H9 (cell line): Measurements from ENCODE around the gene ARL4C. TPM values are rescaled to one million over a fixed set of nuclear protein-coding genes. Genes with fewer than 3 reads are reported as not detected.

Source experiments
- DNase-seq: peaks from one replicate; pipeline ENCODE4 v3.0.0-alpha.2; 2017
- H2AFZ ChIP-seq: one replicate; pipeline ENCODE4 v1.6.1; 2013; ENCODE audit warnings: mild to moderate bottlenecking, low read length, control low read depth, moderate library complexity
- H2AK5ac ChIP-seq: 2 replicates; pipeline ENCODE4 v1.6.1; 2013; ENCODE audit warnings: low read length, control low read depth, mixed read lengths; ENCODE audit not compliant: insufficient read length
- H2BK120ac ChIP-seq: one replicate; pipeline ENCODE4 v1.6.1; 2013; ENCODE audit warnings: low read depth, mild to moderate bottlenecking, low read length, control low read depth, inconsistent platforms; ENCODE audit not compliant: poor library complexity, severe bottlenecking
- H2BK12ac ChIP-seq: 2 replicates; pipeline ENCODE4 v1.6.1; 2013; ENCODE audit warnings: low read length, control low read depth, mixed read lengths, low read depth; ENCODE audit not compliant: insufficient read length
- H2BK15ac ChIP-seq: 2 replicates; pipeline ENCODE4 v1.6.1; 2013; ENCODE audit warnings: low read depth, low read length, control low read depth
- H2BK20ac ChIP-seq: one replicate; pipeline ENCODE4 v1.6.1; 2013; ENCODE audit warnings: low read depth, mild to moderate bottlenecking, low read length, control low read depth, inconsistent platforms; ENCODE audit not compliant: poor library complexity, severe bottlenecking
- H2BK5ac ChIP-seq: 2 replicates; pipeline ENCODE4 v1.6.1; 2013; ENCODE audit warnings: low read length, control low read depth, mixed read lengths; ENCODE audit not compliant: insufficient read length
- H3K14ac ChIP-seq: 2 replicates; pipeline ENCODE4 v1.6.1; 2013; ENCODE audit warnings: low read length, control low read depth; ENCODE audit not compliant: insufficient read depth
- H3K18ac ChIP-seq: 2 replicates; pipeline ENCODE4 v1.6.1; 2013; ENCODE audit warnings: low read depth, mild to moderate bottlenecking, mixed read lengths, low read length, control low read depth; ENCODE audit not compliant: insufficient read length
- H3K23ac ChIP-seq: 2 replicates; pipeline ENCODE4 v1.6.1; 2013; ENCODE audit warnings: low read length, control low read depth, mixed read lengths, low read depth; ENCODE audit not compliant: insufficient read length
- H3K23me2 ChIP-seq: 2 replicates; pipeline ENCODE4 v1.6.1; 2013; ENCODE audit warnings: low read depth, mild to moderate bottlenecking, mixed read lengths, low read length, control low read depth; ENCODE audit not compliant: insufficient read length, poor library complexity, severe bottlenecking
- H3K27ac ChIP-seq: 2 replicates; pipeline ENCODE4 v1.5.1; 2013; ENCODE audit warnings: low read length, control low read depth, mixed read lengths, low read depth; ENCODE audit not compliant: insufficient read length
- H3K27me3 ChIP-seq: 2 replicates; pipeline ENCODE4 v1.6.1; 2013; ENCODE audit warnings: low read length, control low read depth, inconsistent platforms; ENCODE audit not compliant: insufficient read depth
- H3K4ac ChIP-seq: 2 replicates; pipeline ENCODE4 v1.6.1; 2013; ENCODE audit warnings: low read depth, mild to moderate bottlenecking, control low read depth, inconsistent platforms, low read length, moderate library complexity
- H3K4me1 ChIP-seq: 2 replicates; pipeline ENCODE4 v1.6.1; 2013; ENCODE audit warnings: low read length, control low read depth, inconsistent platforms; ENCODE audit not compliant: insufficient read depth
- H3K4me2 ChIP-seq: 2 replicates; pipeline ENCODE4 v1.6.1; 2013; ENCODE audit warnings: low read length, control low read depth, mixed read lengths; ENCODE audit not compliant: insufficient read length, insufficient read depth
- H3K56ac ChIP-seq: 2 replicates; pipeline ENCODE4 v1.6.1; 2013; ENCODE audit warnings: low read depth, mild to moderate bottlenecking, mixed read lengths, low read length, control low read depth; ENCODE audit not compliant: insufficient read length
- H3K79me1 ChIP-seq: 2 replicates; pipeline ENCODE4 v1.6.1; 2013; ENCODE audit warnings: low read depth, mild to moderate bottlenecking, moderate library complexity, low read length, control low read depth, inconsistent platforms; ENCODE audit not compliant: insufficient read depth, poor library complexity, severe bottlenecking
- H3K79me2 ChIP-seq: 2 replicates; pipeline ENCODE4 v1.6.1; 2013; ENCODE audit warnings: low read length, control low read depth, inconsistent platforms; ENCODE audit not compliant: insufficient read depth
- H3K9ac ChIP-seq: 2 replicates; pipeline ENCODE4 v1.6.1; 2013; ENCODE audit warnings: low read length, control low read depth, mixed read lengths; ENCODE audit not compliant: insufficient read length; ENCODE audit errors: extremely low read depth
- H3K9me3 ChIP-seq: one replicate; pipeline ENCODE4 v1.6.1; 2013; ENCODE audit warnings: low read depth, low read length, inconsistent platforms; ENCODE audit not compliant: control insufficient read depth
- H3T11ph ChIP-seq: one replicate; pipeline ENCODE4 v1.6.1; 2013; ENCODE audit warnings: mild to moderate bottlenecking, low read length, control low read depth, inconsistent platforms
- H4K20me1 ChIP-seq: one replicate; pipeline ENCODE4 v1.6.1; 2013; ENCODE audit not compliant: control insufficient read depth, insufficient read length, insufficient read depth
- H4K5ac ChIP-seq: 2 replicates; pipeline ENCODE4 v1.6.1; 2013; ENCODE audit warnings: low read depth, mild to moderate bottlenecking, mixed read lengths, low read length, control low read depth; ENCODE audit not compliant: insufficient read length
- H4K8ac ChIP-seq: replicated peaks from 2 replicates; pipeline ENCODE4 v1.6.1; 2013; ENCODE audit warnings: low read length, control low read depth, mixed read lengths, low read depth; ENCODE audit not compliant: insufficient read length
- H4K91ac ChIP-seq: 2 replicates; pipeline ENCODE4 v1.6.1; 2013; ENCODE audit warnings: low read depth, mild to moderate bottlenecking, moderate library complexity, mixed read lengths, low read length, control low read depth; ENCODE audit not compliant: insufficient read length
- H3K27ac Mint-ChIP-seq, 3 experiments: 2 replicates in 2 of 3; 3 replicates in 1 of 3; pipeline ENCODE4 v1.8.0; 2020 to 2021; ENCODE audit warnings: mixed read lengths in 3 of 3, mild to moderate bottlenecking in 1 of 3, moderate library complexity in 1 of 3
- H3K27me3 Mint-ChIP-seq: 2 replicates; pipeline ENCODE4 v1.8.0; 2021; ENCODE audit warnings: low read depth, mild to moderate bottlenecking, moderate library complexity, mixed read lengths
- H3K36me3 Mint-ChIP-seq, 3 experiments: 2 replicates in 2 of 3; 3 replicates in 1 of 3; pipeline ENCODE4 v1.8.0; 2020 to 2021; ENCODE audit warnings: low read depth in 3 of 3, mixed read lengths in 3 of 3; ENCODE audit not compliant: insufficient read depth in 1 of 3
- H3K4me1 Mint-ChIP-seq, 2 experiments: 2 replicates each; pipeline ENCODE4 v1.8.0; 2020; ENCODE audit warnings: mixed read lengths in 2 of 2
- H3K4me3 Mint-ChIP-seq, 2 experiments: 2 replicates in 1 of 2; 3 replicates in 1 of 2; pipeline ENCODE4 v1.8.0; 2020 to 2021; ENCODE audit warnings: mild to moderate bottlenecking in 2 of 2, mixed read lengths in 2 of 2, moderate library complexity in 1 of 2
- H3K9me3 Mint-ChIP-seq, 2 experiments: 2 replicates in 1 of 2; 3 replicates in 1 of 2; pipeline ENCODE4 v1.8.0; 2020; ENCODE audit warnings: mild to moderate bottlenecking in 2 of 2, mixed read lengths in 2 of 2, moderate library complexity in 1 of 2
- WGBS: extraction: QIAGEN DNeasy Blood & Tissue Kit; methylation state at CpG from one replicate; pipeline ENCODE4 v1.1.7; 2013; ENCODE audit warnings: missing lambda C conversion rate, low lambda C conversion rate, mixed read lengths; ENCODE audit not compliant: insufficient read length; ENCODE audit errors: extremely low coverage; 5-methylcytosine and 5-hydroxymethylcytosine counted together
- total RNA-seq: library from RNA; stranded (reverse); gene quantifications from 2 replicates; pipeline ENCODE4 v1.2.1, GENCODE V29; 2021
- TF ChIP-seq, protein P1 (sequence below): fragments of 200-600 bp; sonication (generic); conservative IDR thresholded peaks from 3 replicates; pipeline ENCODE4 v1.8.0; 2021; ENCODE audit warnings: antibody characterized with exemption, mild to moderate bottlenecking

Gene ARL4C
- total RNA-seq, 1 experiment from 2014 or later = 12.0 TPM

DNA sequence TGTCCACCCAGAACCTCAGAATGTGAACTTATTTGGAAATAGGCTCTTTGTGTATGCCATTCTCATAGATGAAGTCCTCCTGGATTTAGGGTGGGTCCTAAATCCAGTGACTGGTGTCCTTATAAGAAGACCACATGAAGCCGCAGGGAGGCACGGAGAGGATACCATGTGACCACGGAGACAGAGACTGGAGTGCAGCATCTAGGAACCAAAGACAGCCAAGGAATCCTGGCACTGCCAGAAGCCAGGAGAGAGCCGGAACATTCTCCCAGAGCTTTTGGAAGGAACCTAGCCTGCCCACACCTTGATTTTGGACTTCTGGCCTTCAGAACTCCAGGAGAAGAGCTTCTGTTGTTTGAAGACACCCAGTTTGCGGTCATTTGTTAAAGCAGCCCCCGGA, 49.7 kb downstream of the ARL4C start:
- H4K5ac ChIP-seq = no peak overlapping the region
- H4K91ac ChIP-seq = no peak overlapping the region
- no peak overlapping the region for H3K56ac ChIP-seq
- no peaks in the 10 kb centered on the region for H3K9me3 ChIP-seq
- Mint-ChIP-seq H3K27me3 (peaks cover 35% of the 10 kb centered on the region), H3K4me1 (peaks cover 49 to 55% of the 10 kb centered on the region in 2 experiments), H3K36me3 (peaks cover 0 to 3% (median 0%) of the 10 kb centered on the region in 3 experiments; a peak in 2 of 7 replicates), H3K9me3 (no peaks in the 10 kb centered on the region), H3K27ac (no peak overlapping the region), H3K4me3 (no peak overlapping the region)
- H2BK5ac ChIP-seq = no peak overlapping the region
- WGBS = no CpG with 5 or more reads among the region's 6 CpGs
- no peak overlapping the region for H3K4ac ChIP-seq
- H2BK12ac ChIP-seq = no peak overlapping the region
- DNase-seq = no peak
- H3T11ph ChIP-seq = no peak overlapping the region
- H3K18ac ChIP-seq = no peak overlapping the region
- no peak overlapping the region for H3K14ac ChIP-seq
- H4K20me1 ChIP-seq = no peaks in the 10 kb centered on the region
- H3K9ac ChIP-seq = no peak overlapping the region
- no peaks in the 10 kb centered on the region for H3K79me1 ChIP-seq
- no peak overlapping the region for H3K27ac ChIP-seq
- H2BK20ac ChIP-seq = no peak overlapping the region
- H3K27me3 ChIP-seq = no peaks in the 10 kb centered on the region; the same call in 1 of the 2 replicates
- H4K8ac ChIP-seq = no peak overlapping the region
- peaks cover 6% of the 10 kb centered on the region; the same call in 1 of the 2 replicates for H3K4me1 ChIP-seq
- no peak overlapping the region for H2AK5ac ChIP-seq
- no peak overlapping the region for H2BK15ac ChIP-seq
- no peaks in the 10 kb centered on the region for H3K79me2 ChIP-seq
- no peak overlapping the region for H3K23ac ChIP-seq
- no peak overlapping the region for H3K4me2 ChIP-seq
- no peaks in the 10 kb centered on the region for H3K23me2 ChIP-seq
- TF ChIP-seq, protein P1, sequence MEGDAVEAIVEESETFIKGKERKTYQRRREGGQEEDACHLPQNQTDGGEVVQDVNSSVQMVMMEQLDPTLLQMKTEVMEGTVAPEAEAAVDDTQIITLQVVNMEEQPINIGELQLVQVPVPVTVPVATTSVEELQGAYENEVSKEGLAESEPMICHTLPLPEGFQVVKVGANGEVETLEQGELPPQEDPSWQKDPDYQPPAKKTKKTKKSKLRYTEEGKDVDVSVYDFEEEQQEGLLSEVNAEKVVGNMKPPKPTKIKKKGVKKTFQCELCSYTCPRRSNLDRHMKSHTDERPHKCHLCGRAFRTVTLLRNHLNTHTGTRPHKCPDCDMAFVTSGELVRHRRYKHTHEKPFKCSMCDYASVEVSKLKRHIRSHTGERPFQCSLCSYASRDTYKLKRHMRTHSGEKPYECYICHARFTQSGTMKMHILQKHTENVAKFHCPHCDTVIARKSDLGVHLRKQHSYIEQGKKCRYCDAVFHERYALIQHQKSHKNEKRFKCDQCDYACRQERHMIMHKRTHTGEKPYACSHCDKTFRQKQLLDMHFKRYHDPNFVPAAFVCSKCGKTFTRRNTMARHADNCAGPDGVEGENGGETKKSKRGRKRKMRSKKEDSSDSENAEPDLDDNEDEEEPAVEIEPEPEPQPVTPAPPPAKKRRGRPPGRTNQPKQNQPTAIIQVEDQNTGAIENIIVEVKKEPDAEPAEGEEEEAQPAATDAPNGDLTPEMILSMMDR = no peak
- H2AFZ ChIP-seq = no peak overlapping the region
- H2BK120ac ChIP-seq = no peak overlapping the region
